Upper lobe of left lung (tissue), 6 donors: ENCODE results near the gene CAMK2N1. TPM values are rescaled to one million over a fixed set of nuclear protein-coding genes. Genes with fewer than 3 reads are reported as not detected.
A peak's percentile ranks its signal among the peaks of the same experiment; 100 is the strongest.

Experiments
- ATAC-seq, 2 donors: fragments of 200-7000 bp; cut with Tn5 transposase; one replicate each; pipeline ENCODE4 v1.9.1; 2022; ENCODE audit warnings: mild to moderate bottlenecking in 2 of 2, moderate library complexity in 2 of 2; ENCODE audit not compliant: low FRiP score in 2 of 2
- DNase-seq, 2 donors: peaks; one replicate each; pipeline ENCODE4 v3.0.0-alpha.2; 2019 to 2020
- H3K27ac ChIP-seq, 4 donors: fragments of 200-600 bp; sonication (generic); one replicate each; pipeline ENCODE4 v1.5.1; 2016 to 2019
- H3K27me3 ChIP-seq, 4 donors: fragments of 200-600 bp; sonication (generic); one replicate each; pipeline ENCODE4 v1.5.1; 2017 to 2019
- H3K36me3 ChIP-seq, 4 donors: fragments of 200-600 bp; sonication (generic); one replicate each; pipeline ENCODE4 v1.5.1; 2016 to 2019
- H3K4me1 ChIP-seq, 4 donors: fragments of 200-600 bp; sonication (generic); one replicate each; pipeline ENCODE4 v1.5.1; 2018 to 2019
- H3K4me3 ChIP-seq, 4 donors: fragments of 200-600 bp; sonication (generic); one replicate each; pipeline ENCODE4 v1.5.1; 2017 to 2019; ENCODE audit warnings: mild to moderate bottlenecking in 2 of 4, moderate library complexity in 1 of 4
- H3K9me3 ChIP-seq, 4 donors: fragments of 200-600 bp; sonication (generic); one replicate each; pipeline ENCODE4 v1.5.1; 2018 to 2019
- CTCF ChIP-seq, 6 experiments: fragments of 450-650 bp in 4 of 6; fragments of 200-600 bp in 2 of 6; sonication (generic) in 2 of 6; IDR thresholded peaks; one replicate each; pipeline ENCODE4 v1.5.1; 2016 to 2019; ENCODE audit warnings: antibody characterized with exemption in 6 of 6
- EP300 ChIP-seq, 4 donors: sonication (generic); formaldehyde crosslinking; IDR thresholded peaks; one replicate each; pipeline ENCODE4 v1.5.1; 2017; ENCODE audit warnings: antibody characterized with exemption in 4 of 4, control low read depth in 2 of 4
- POLR2A ChIP-seq, 4 donors: fragments of 450-650 bp; IDR thresholded peaks; one replicate each; pipeline ENCODE4 v1.5.1; 2016 to 2017; ENCODE audit warnings: antibody characterized with exemption in 4 of 4, mild to moderate bottlenecking in 2 of 4
- POLR2AphosphoS5 ChIP-seq, 2 donors: sonication (generic); formaldehyde crosslinking; IDR thresholded peaks; one replicate each; pipeline ENCODE4 v1.5.1; 2017; ENCODE audit warnings: antibody characterized with exemption in 2 of 2
- WGBS, 2 donors: methylation state at CpG; one replicate each; pipeline ENCODE4 v1.1.5; 2017 to 2018; 5-methylcytosine and 5-hydroxymethylcytosine counted together
- total RNA-seq, 6 donors: library from RNA; depleted of rRNA in 4 of 6; stranded (reverse); fragments of >200 nt in 4 of 6; gene quantifications; one replicate each; pipeline versions ENCODE4 v1.1.0 to v1.2.1, GENCODE V29; 2016 to 2021
- donor health status: DM: no; HTN: no; CAD: no; lungs with moderate emphysema.
- donor health status: DM: no; HTN: yes; CAD: no; lungs with severe emphysema.

The CAMK2N1 gene
- 10 to 100 TPM; 18.4 to 63.9 (median 28.1) TPM for total RNA-seq

GRCh38 chr1:20485527-20486456, at the start of gene CAMK2N1:
Gene CAMK2N1 (minus strand): TSS chr1:20486210. CDS start chr1:20485379, 831 bp downstream.
- peak; percentile 8 to 90 for ATAC-seq
- TF ChIP-seq POLR2AphosphoS5 (IDR thresholded peaks at IDR 0.05) (no peak), POLR2A (IDR thresholded peaks at IDR 0.05) (no peak), CTCF (IDR thresholded peaks at IDR 0.05) (no peak), EP300 (IDR thresholded peaks at IDR 0.05) (no peak)

GRCh38 chr1:20534659-20535417, 48.8 kb upstream of the CAMK2N1 start:
- Histone ChIP-seq H3K27me3 (no peaks in the 10 kb centered on the region), H3K4me1 (no peaks in the 10 kb centered on the region), H3K9me3 (no peaks in the 10 kb centered on the region), H3K36me3 (no peaks in the 10 kb centered on the region), H3K4me3 (no peak overlapping the region), H3K27ac (no peak overlapping the region)
- DNase-seq (peak in 1 of 2 donors; percentile 30), ATAC-seq (no peak)
- WGBS, 2 donors: 53 to 60% methylated on average over 12 of the region's 12 CpGs
- TF ChIP-seq POLR2A (IDR thresholded peaks at IDR 0.05) (no peak), EP300 (IDR thresholded peaks at IDR 0.05) (no peak), CTCF (IDR thresholded peaks at IDR 0.05) (no peak), POLR2AphosphoS5 (IDR thresholded peaks at IDR 0.05) (no peak)

More at GRCh38 chr1:20485527-20486456, at the start of gene CAMK2N1:
- Histone ChIP-seq H3K9me3 (no peaks in the 10 kb centered on the region), H3K36me3 (no peaks in the 10 kb centered on the region), H3K4me3 (peak within 1 kb of the TSS; percentile 45 to 64 (median 54)), H3K4me1 (peaks cover 20 to 35% (median 25%) of the 10 kb centered on the region in 4 donors), H3K27ac (peak within 1 kb of the TSS; percentile 77 to 85 (median 84)), H3K27me3 (peaks cover 0 to 40% (median 22%) of the 10 kb centered on the region in 4 donors)
- WGBS, 2 donors: 1 to 2% methylated on average over 22 to 23 of the region's 104 CpGs
- peak in 1 of 2 donors; percentile 94 for DNase-seq

GRCh38 chr1:20533635-20534034, 47.6 kb upstream of the CAMK2N1 start:
- H3K36me3 ChIP-seq: no peaks in the 10 kb centered on the region
- H3K9me3 ChIP-seq: no peaks in the 10 kb centered on the region
- TF ChIP-seq EP300 (IDR thresholded peaks at IDR 0.05) (no peak), POLR2A (IDR thresholded peaks at IDR 0.05) (no peak), CTCF (IDR thresholded peaks at IDR 0.05) (no peak), POLR2AphosphoS5 (IDR thresholded peaks at IDR 0.05) (no peak)
- H3K4me3 ChIP-seq: no peak overlapping the region
- WGBS, 2 donors: 45 to 49% methylated on average over 4 of the region's 4 CpGs
- H3K27ac ChIP-seq: no peak overlapping the region
- H3K27me3 ChIP-seq: no peaks in the 10 kb centered on the region
- no peak for DNase-seq
- H3K4me1 ChIP-seq: no peaks in the 10 kb centered on the region
- ATAC-seq: no peak

- Histone ChIP-seq H3K27ac (no peak overlapping the region), H3K27me3 (no peaks in the 10 kb centered on the region), H3K9me3 (no peaks in the 10 kb centered on the region), H3K4me3 (no peak overlapping the region), H3K4me1 (no peaks in the 10 kb centered on the region), H3K36me3 (no peaks in the 10 kb centered on the region)
- WGBS, 2 donors: 53 to 69% methylated on average over 5 to 6 of the region's 6 CpGs
- no peak for DNase-seq
- TF ChIP-seq POLR2AphosphoS5 (IDR thresholded peaks at IDR 0.05) (no peak), EP300 (IDR thresholded peaks at IDR 0.05) (no peak), POLR2A (IDR thresholded peaks at IDR 0.05) (no peak), CTCF (IDR thresholded peaks at IDR 0.05) (no peak)
- ATAC-seq: no peak
Measured at GRCh38 chr1:20530901-20531300, 44.9 kb upstream of the CAMK2N1 start.
